Heart right ventricle (tissue), 16 donors: Measurements from ENCODE around the gene ZNF219. TPM values are rescaled to one million over a fixed set of nuclear protein-coding genes. Genes with fewer than 3 reads are reported as not detected.
A peak's percentile ranks its signal among the peaks of the same experiment; 100 is the strongest.

Experiments used
- ATAC-seq, 8 donors: fragments of 200-7000 bp; cut with Tn5 transposase; one replicate each; pipeline ENCODE4 v1.9.1; 2020; ENCODE audit warnings: mild to moderate bottlenecking in 8 of 8, moderate library complexity in 8 of 8, moderate number of reproducible peaks in 1 of 8
- DNase-seq, 2 donors: peaks; one replicate each; pipeline ENCODE4 v3.0.0-alpha.2; 2020
- H3K27ac ChIP-seq, 10 donors: fragments of 200-600 bp; sonication (generic) in 2 of 10; one replicate each; pipeline versions ENCODE4 v1.5.0 to v1.8.0; 2020 to 2022; ENCODE audit warnings: mild to moderate bottlenecking in 3 of 10
- H3K27me3 ChIP-seq, 7 donors: fragments of 200-600 bp; one replicate each; pipeline ENCODE4 v1.8.0; 2021 to 2022; ENCODE audit warnings: mild to moderate bottlenecking in 2 of 7
- H3K36me3 ChIP-seq, 9 donors: fragments of 200-600 bp; sonication (generic) in 1 of 9; one replicate each; pipeline versions ENCODE4 v1.5.0 to v1.8.0; 2020 to 2022; ENCODE audit warnings: mild to moderate bottlenecking in 2 of 9
- H3K4me1 ChIP-seq, 9 donors: fragments of 200-600 bp; sonication (generic) in 1 of 9; one replicate each; pipeline versions ENCODE4 v1.5.0 to v1.8.0; 2020 to 2022; ENCODE audit warnings: mild to moderate bottlenecking in 4 of 9
- H3K4me3 ChIP-seq, 10 donors: fragments of 200-600 bp; sonication (generic) in 2 of 10; one replicate each; pipeline versions ENCODE4 v1.5.0 to v1.8.0; 2020 to 2022; ENCODE audit warnings: mild to moderate bottlenecking in 7 of 10, moderate library complexity in 2 of 10
- H3K9me3 ChIP-seq, 11 donors: fragments of 200-600 bp in 10 of 11; sonication (generic) in 2 of 11; one replicate each; pipeline versions ENCODE4 v1.5.0 to v1.8.0; 2013 to 2022; ENCODE audit warnings: mild to moderate bottlenecking in 2 of 11, control low read depth in 1 of 11, moderate library complexity in 1 of 11
- CTCF ChIP-seq, 9 donors: fragments of 200-600 bp; sonication (generic) in 2 of 9; IDR thresholded peaks; one replicate each; pipeline versions ENCODE4 v1.5.0 to v1.8.0; 2021 to 2022; ENCODE audit warnings: antibody characterized with exemption in 9 of 9, mild to moderate bottlenecking in 5 of 9, moderate library complexity in 1 of 9
- WGBS, 2 donors: extraction: QIAGEN DNeasy Blood & Tissue Kit; methylation state at CpG; one replicate each; pipeline ENCODE4 v1.1.7; 2013; ENCODE audit warnings: inconsistent platforms in 1 of 2; 5-methylcytosine and 5-hydroxymethylcytosine counted together
- intact Hi-C, 10 donors: fragments of 100-400 bp; cut with DNase I; formaldehyde crosslinking; loops; one replicate each; pipeline versions ENCODE4 v1.11.1 to v1.14.2; 2022
- polyA plus RNA-seq, 2 donors: library from polyadenylated mRNA; stranded (reverse); fragments of 200-250 nt; gene quantifications; one replicate each; pipeline ENCODE4 v1.2.3, GENCODE V29; 2013
- total RNA-seq, 10 donors: library from RNA; stranded (reverse); fragmentation: NEBNext Ultra II Directional in 3 of 10; extraction: Animal tissue kit (Norgen Biotek cat#: 25700) in 3 of 10; gene quantifications; one replicate each; pipeline versions ENCODE4 v1.2.1 to v1.2.4, GENCODE V29; 2021 to 2023
- donor health status: Arrhythmogenic right ventricular cardiomyopathy.
- donor health status: ischemic (EF 13 %, LVEDD 7.1; RV severe dilation, severe dysfunction).
- donor health status: healthy with polysubstance abuse.
- donor health status: DM: no; HTN: yes; CAD: no.
- donor health status: DM: no; HTN: no; CAD: no.
- donor health status: ischemic (EF 25% LVEDD 6.9; RV normal size, moderate dysfunction).
- donor health status: ischemic (EF 25% LVEDD 5.7; RV mildly dilated, moderate dysfunction).
- donor health status: healthy.
- donor health status: DM: yes; HTN: yes; CAD: no.
- donor health status: Ischemic cardiomyopathy.
- donor health status: ischemic (EF 35%, LVEDD 5.7; RV mildly dilated, moderate dysfunction).
- donor health status: nonischemic (EF 11% LVEDD 7.7; RV severe dilation, severe dysfunction).
- donor health status: DM: yes; HTN: yes; CAD: no.
- donor health status: PGD.
- donor health status: ischemic (EF 29% LVEDD 5.4; RV normal size, mild dysfunction).
- donor health status: nonischemic (EF 23%, LVEDD 6.1; RV moderate dilation, normal function).

ZNF219 gene
- total and polyA plus RNA-seq, 12 donors, result 22.1 to 58.4 (median 34.6) TPM

- WGBS, 2 donors, result 96% methylated on average over 4 of the region's 4 CpGs
- intact Hi-C loops, result loop anchor here in 9 of 10 donors (5.0 to 10.0 kb wide), 5 partner anchors 41 to 424 kb away; partner anchors contain the start of genes ANG (in 2 of the 9) and RNASE4 (in 2 of the 9)
Measured at GRCh38 chr14:21108791-21109190, 10.3 kb upstream of the ZNF219 start.

GRCh38 chr14:21107283-21107800 is 8.9 kb upstream of the ZNF219 start:
- no peaks in the 10 kb centered on the region for H3K36me3 ChIP-seq
- intact Hi-C loops, result loop anchor here in 9 of 10 donors (2.0 to 10.0 kb wide), 6 partner anchors 39 to 423 kb away; partner anchors contain the start of genes ANG (in 2 of the 9) and RNASE4 (in 2 of the 9)
- ATAC-seq (no peak), DNase-seq (peak in 1 of 2 donors; percentile 29)
- WGBS, 2 donors, result 56% methylated on average over 5 of the region's 5 CpGs
- no peaks in the 10 kb centered on the region for H3K27me3 ChIP-seq
- H3K4me3 ChIP-seq, result no peak overlapping the region
- H3K9me3 ChIP-seq, result no peaks in the 10 kb centered on the region
- H3K4me1 ChIP-seq, result peaks cover 3 to 50% (median 33%) of the 10 kb centered on the region in 9 donors
- peak overlapping the region in 9 of 10 donors; percentile 55 to 99 (median 97) for H3K27ac ChIP-seq
- no peak for TF ChIP-seq CTCF (IDR thresholded peaks at IDR 0.05)

More at GRCh38 chr14:21108791-21109190, 10.3 kb upstream of the ZNF219 start:
- no peak for ATAC-seq
- Histone ChIP-seq H3K27ac (no peak overlapping the region), H3K27me3 (no peaks in the 10 kb centered on the region), H3K4me3 (no peak overlapping the region), H3K36me3 (no peaks in the 10 kb centered on the region), H3K9me3 (no peaks in the 10 kb centered on the region), H3K4me1 (peaks cover 3 to 38% (median 25%) of the 10 kb centered on the region in 9 donors)
- no peak for DNase-seq
- no peak for TF ChIP-seq CTCF (IDR thresholded peaks at IDR 0.05)

- H3K27ac ChIP-seq, result peak overlapping the region in 9 of 10 donors; percentile 55 to 99 (median 97)
- 14% methylated on average over 11 of the region's 11 CpGs for WGBS, 2 donors
- no peaks in the 10 kb centered on the region for H3K27me3 ChIP-seq
- peaks cover 3 to 50% (median 33%) of the 10 kb centered on the region in 9 donors for H3K4me1 ChIP-seq
- DNase-seq, result peak; percentile 83 to 86
- no peaks in the 10 kb centered on the region for H3K36me3 ChIP-seq
- TF ChIP-seq CTCF (IDR thresholded peaks at IDR 0.05), result peak; percentile 79 to 98 (median 90)
- peak overlapping the region in 6 of 10 donors; percentile 1 to 39 (median 27) for H3K4me3 ChIP-seq
- ATAC-seq, result peak in 3 of 8 donors; percentile 10 to 15 (median 13)
- no peaks in the 10 kb centered on the region for H3K9me3 ChIP-seq
- intact Hi-C loops, result loop anchor here in 9 of 10 donors (1.0 to 10.0 kb wide), 7 partner anchors 14 to 422 kb away; partner anchors contain the start of genes ANG (in 2 of the 9) and RNASE4 (in 2 of the 9)
Measured at GRCh38 chr14:21106498-21107282, 8.2 kb upstream of the ZNF219 start.

GRCh38 chr14:21106176-21106497 is 7.7 kb upstream of the ZNF219 start:
- 46 to 48% methylated on average over 4 of the region's 4 CpGs for WGBS, 2 donors
- no peak for TF ChIP-seq CTCF (IDR thresholded peaks at IDR 0.05)
- Histone ChIP-seq H3K27ac (peak overlapping the region in 9 of 10 donors; percentile 55 to 99 (median 97)), H3K36me3 (no peaks in the 10 kb centered on the region), H3K4me1 (peaks cover 3 to 50% (median 33%) of the 10 kb centered on the region in 9 donors), H3K4me3 (peak overlapping the region in 4 of 10 donors; percentile 1 to 39 (median 30)), H3K27me3 (no peaks in the 10 kb centered on the region), H3K9me3 (no peaks in the 10 kb centered on the region)
- no peak for DNase-seq
- ATAC-seq, result peak in 1 of 8 donors; percentile 0
- intact Hi-C loops, result loop anchor here in 9 of 10 donors (1.0 to 10.0 kb wide), 7 partner anchors 14 to 421 kb away; partner anchors contain the start of genes ANG (in 2 of the 9) and RNASE4 (in 2 of the 9)
